ENCODE data around the gene SH2D5.
"Not testable (repeated sequence)": the region's sequence is repeated elsewhere in the genome, so short reads cannot be mapped to it uniquely, and the experiment has no call there.

SH2D5 gene

DNA sequence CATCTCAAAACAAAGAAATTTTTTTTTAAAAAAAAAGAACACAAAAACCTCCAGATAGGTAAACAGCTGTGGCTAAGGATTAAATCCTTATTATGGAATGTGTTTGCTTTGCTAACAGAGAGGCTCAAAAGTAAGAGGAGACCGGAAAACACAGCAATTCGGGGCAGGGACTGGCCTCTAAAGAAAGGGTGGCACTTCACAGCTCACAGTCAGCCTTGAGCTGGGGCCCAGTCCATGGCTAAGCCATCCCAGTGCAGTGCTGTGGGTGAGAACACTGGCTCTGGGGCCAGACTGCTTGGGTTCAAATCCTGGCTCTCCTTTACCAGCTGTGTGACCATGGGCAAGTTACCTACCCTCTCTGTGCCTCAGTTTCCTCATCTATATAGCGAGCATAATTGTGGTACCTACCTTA lies 42.9 kb downstream of the SH2D5 start:
- no peak for DNase-seq

DNA sequence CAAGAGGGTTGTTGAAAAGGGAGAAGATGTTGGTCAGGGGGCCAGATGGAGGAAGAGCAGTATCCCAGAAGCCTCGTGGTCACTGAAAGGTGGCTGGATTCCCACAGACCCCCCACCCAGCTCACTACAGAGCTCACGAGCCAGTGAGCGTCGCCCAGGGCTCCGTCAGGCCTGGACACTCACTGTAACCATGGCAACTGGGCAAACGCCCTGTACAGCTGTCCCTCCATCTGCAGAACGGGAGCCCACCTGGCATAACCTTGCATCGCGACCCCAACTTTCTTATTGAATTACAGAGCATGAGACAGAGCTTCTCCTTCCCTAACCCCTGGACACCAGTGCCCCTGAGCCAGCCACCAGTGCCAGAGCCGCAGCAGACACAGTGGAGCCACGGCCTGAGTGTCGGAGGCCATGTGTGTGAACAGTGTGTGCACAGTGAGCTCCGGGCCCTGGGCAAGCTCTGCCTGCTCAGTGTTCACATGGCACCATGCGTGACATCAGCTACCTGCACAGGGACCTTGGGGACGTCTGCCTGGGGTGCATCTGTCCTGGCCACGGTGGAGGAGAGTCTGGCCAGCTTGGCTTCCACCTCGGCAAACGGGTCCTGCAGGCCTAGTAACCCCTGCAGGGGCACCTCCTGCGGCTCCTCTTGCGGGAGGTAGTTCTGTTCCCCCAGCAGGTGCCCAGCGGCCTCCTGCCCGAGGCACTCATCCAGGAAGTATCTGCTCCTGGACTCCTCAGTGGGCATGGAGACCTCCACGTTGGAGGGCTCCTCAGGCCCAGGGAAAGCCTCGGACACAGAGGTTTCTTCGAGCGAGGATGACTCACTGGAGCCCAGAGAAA lies 45.4 kb downstream of the SH2D5 start:
- DNase-seq, result no peak

DNA sequence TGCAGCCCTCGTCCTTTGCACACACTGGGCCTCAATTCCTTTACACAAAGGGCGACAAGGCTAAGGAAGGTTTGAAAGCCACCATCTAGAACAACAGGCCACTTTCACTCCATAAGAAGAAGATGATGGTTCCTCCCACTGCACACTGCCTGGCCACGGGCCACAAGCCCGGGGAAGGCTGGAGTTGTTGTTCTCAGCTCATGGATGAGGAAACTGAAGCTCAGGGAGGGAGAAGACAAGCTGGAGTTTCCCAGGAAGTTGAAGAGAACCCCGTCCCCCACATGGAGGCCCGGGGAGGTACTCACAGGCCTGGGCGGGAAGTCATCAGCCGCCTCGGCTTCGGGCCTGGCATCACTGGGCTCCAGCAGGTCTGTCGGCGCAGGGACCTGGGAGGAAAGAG lies 46.8 kb downstream of the SH2D5 start:
- no peak for DNase-seq

DNA sequence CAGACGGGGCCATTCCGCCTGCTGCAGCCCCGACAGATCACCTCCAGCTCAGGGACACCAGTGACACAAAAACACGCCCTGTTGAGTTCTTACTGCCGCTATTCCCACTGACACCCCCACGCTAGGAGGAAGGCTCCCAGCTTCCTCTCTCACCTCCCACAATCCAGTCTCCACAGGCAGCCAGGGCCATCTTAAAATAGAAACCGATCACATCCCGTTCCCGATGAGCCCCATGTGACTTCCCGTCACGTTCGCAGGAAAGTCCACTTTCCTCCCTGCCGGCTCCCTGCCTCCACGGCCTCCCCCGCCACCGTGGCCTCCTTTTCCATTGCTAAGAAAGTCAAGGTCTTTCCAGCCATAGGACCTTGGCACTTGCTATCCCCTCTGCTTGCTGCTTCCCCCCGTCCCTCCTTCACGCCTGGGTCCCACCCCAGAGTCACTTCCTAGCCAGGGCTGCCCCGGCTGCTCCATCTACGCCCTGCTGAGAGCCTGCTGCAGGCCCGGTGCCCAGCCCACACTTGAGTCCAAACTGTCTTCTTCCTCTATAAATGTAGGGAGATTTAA lies 47.3 kb downstream of the SH2D5 start:
- no peak for DNase-seq

DNA sequence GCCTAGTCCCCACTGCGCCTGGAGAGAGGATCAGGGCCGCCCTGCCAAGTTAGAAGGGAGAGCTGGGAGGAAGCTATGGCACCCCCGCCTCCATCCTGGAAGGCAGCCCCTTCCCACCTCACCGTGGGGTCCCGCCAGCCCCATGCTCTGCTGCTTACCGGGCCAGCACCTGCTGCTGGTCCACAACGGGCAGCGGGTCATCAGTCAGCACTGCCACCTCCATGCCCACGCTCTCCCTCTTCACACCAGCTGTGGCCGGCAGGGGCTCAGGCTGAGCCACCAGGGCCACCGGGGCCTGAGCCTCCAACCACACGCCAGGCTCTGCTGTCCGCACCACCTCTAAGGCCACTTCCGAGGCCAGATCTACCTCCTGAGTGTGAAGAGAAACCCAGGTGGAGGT lies 47.9 kb downstream of the SH2D5 start:
- no peak for DNase-seq

DNA sequence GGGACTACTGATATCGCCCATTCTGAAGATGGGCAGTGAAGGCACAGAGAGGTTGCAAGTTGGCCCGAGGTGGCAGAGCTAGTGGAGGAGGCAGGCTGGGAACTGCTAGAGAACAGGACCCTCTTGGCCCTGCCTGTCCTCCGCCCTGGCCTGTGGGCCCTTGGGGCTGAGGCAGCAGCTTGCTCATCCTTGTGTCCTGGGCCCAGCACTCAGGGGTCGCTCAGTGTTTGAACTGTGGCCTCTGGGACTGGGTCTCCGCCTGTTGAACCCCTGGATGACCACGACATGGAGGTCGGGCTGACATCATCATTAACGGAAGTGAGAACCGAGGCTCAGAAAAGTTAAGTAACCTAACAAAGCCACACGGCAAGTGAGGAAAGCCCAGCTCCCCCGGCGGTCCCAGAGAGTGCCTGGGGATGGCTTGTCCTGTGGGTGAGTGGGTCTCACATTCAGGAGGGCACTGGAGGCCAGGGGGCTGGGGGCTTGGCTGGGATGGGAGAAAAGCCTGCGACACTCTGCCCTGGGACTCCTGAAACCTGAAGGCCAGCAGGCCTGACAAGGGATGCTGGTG lies 48.4 kb downstream of the SH2D5 start:
- DNase-seq, result no peak

DNA sequence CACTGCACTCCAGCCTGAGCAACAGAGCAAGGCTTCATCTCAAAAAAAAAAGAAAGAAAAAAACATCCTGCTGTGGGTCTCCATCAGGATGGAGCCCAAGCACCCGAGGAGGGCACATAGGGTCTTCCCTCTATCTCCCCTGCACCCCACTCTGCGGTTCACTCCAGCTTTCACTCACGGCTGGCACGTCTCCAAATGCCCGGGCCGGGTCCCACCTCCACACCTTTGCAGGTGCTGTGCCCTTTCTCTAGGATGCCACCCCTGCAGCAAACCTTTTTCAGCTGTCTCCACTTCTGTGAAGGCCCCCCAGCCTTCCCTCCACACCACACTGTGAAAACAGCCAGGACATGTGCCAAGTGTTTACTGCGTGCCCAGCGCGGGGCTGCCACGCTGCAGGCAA lies 48.9 kb downstream of the SH2D5 start:
- no peak for DNase-seq

DNA sequence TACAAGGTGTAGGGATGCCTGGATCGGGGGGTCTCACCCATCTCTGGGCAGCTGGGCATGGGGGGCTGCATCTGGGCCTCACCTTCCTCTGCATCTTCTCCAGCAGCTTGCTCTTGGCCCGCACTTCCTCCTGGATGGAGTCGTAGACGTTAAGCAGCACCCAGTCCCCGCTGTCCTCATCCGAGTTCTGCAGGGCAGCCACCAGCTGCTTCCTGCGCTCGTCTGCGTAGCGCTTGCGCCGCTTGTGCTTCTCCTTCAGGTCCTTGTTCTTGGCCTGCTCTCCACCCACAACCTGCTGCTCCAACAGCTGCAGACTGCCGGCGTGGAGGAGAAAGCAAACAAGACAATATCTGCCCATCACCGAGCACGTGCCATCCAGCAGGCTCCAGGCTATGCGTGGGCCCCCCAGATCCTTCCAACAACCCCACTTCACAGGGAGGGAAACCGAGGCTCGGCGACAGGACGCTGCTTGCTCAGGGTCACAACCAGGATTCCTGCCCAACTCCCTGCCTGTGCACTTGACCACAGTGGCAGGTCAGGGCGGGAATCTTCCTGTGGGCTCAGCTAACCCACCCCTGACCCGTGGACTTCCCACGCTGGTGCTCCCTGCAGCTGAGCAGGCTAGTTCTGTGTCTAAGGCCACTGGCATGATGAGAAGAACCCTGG lies 49.8 kb downstream of the SH2D5 start:
- DNase-seq, result no peak

DNA sequence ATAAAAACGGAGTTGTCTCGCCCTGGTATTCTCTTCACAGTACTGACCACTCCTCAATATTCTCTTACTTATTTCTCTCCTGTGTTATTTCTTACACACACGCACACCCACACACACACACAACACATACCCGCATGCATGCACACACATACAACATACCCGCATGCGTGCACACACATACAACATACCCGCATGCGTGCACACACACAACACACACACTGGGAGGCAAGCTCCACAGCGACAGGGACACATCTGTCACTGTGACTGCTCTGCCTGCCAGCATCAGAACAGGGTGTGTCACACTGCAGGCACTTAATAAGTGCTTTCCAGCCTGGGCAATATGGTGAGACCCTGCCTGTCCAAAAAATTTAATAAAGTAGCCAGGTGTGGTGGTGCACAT lies 50.5 kb downstream of the SH2D5 start:
- no peak for DNase-seq

DNA sequence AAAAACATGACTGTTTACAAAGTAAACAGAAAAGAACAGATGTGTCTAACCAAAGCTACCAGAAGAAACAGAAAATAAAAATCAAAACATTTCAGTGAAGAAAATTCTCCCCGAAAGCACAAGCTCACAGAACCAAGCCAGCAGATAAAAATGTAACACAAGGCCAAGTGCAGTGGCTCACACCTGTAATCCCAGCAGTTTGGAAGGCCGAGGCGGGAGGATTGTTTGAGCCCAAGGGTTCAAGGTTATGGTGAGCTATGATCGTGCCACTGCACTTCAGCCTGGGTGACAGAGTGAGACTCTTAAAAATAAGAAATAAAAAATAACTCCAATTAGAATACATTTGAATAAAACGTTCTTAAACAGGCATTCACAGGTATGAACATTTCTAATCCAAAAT lies 52.2 kb downstream of the SH2D5 start:
- DNase-seq, result no peak

DNA sequence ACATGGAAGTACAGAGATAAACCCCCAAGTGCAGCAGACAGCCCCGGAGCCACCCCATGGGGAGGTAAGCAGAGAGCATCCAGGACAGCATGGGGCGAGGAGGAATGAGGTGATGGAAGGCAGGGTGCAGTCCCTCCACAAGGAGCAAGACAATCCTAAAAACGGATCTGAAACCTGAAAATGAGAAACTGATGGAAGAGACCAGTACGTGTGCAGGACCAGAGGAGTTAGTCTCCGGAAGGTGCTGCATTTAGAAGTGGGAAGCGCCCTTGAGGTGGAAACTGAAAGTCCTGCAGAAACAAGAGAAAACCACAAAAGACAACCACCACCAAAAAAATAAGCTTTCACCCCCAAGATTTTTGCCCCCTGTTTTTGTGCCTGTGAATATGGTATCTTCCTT lies 53.9 kb downstream of the SH2D5 start:
- DNase-seq, result no peak

DNA sequence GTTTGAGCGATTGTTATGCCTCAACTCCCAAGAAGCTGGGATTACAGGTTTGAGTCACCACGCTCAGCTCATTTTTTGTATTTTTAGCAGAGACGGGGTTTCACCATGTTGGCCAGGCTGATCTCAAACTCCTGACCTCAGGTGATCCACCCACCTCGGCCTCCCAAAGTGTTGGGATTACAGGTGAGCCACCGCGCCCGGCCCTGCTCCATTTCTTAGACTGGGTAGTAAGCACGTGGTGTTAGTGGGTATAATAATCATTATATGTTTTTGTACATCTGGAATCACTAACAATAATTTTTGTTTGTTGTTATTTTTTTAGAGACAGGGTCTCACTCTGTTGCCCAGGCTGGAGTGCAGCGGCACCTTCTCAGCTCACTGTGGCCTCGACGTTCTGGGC lies 58.9 kb downstream of the SH2D5 start:
- DNase-seq, result not testable (repeated sequence)

DNA sequence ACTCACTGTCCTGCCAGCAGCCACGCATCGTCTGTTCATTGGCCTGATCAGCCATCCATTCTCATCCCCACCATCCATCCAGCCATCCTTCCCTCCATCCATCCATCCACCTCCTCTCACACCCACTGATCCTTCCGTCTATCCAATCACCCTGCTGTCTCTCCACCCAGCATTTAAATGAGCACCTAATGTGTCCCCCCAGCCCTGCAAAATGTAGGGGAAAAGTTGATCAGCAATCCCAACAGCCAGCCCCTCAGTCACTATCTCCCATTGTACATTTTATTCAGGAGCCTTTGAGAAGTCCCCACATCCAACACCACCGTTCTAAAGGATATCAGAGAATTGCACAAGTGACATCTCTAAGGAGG lies 60.3 kb downstream of the SH2D5 start:
- no peak for DNase-seq

DNA sequence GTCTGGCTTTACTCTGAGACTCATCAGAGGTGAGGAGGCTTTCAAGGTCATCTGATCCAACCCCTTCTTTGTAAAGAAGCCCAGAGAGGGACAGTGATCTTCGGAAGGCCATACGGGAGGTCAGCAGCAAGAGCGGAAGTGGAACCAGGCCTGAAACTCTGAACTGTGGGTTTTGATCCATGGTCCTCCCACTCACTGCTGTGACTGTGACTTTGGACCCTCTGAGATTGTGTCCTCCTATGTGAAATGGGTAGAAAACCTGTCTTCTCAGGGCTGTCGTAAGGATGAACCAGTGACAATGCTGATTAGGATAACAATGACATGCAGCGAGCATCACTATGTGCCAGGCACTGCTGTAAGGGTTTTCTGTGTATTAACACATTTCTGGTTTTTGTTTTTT lies 61.6 kb downstream of the SH2D5 start:
- no peak for DNase-seq
